Myocyte (in vitro differentiated cells): ENCODE measurements around the gene APBA1. TPM values are rescaled to one million over a fixed set of nuclear protein-coding genes. Genes with fewer than 3 reads are reported as not detected.
A peak's percentile ranks its signal among the peaks of the same experiment; 100 is the strongest.

Experiments
- DNase-seq: peaks from one replicate; pipeline ENCODE4 v3.0.0-alpha.2; 2012; ENCODE audit warnings: low read depth
- polyA plus RNA-seq: library from polyadenylated mRNA; unstranded; fragments of >200 nt; gene quantifications from one replicate; pipeline ENCODE4 v1.2.1, GENCODE V29; 2012; ENCODE audit warnings: missing spikeins
- total RNA-seq: library from RNA; depleted of rRNA; stranded (reverse); fragments of >200 nt; gene quantifications from 2 replicates; pipeline ENCODE4 v1.2.3, GENCODE V29; 2014

Gene APBA1
- 2.9 and 4.0 TPM in 2 replicates for total RNA-seq
- 4.8 TPM for polyA plus RNA-seq

- peak; percentile 71 for DNase-seq
Measured at GRCh38 chr9:69671879-69672595, at the start of gene APBA1. TSS of gene APBA1 (minus strand) at chr9:69672371.

- DNase-seq, result no peak
Measured at GRCh38 chr9:69719983-69720382, 47.8 kb upstream of the APBA1 start.

GRCh38 chr9:69719367-69719766 lies 47.2 kb upstream of the APBA1 start:
- no peak for DNase-seq

GRCh38 chr9:69718218-69718617 lies 46.0 kb upstream of the APBA1 start:
- no peak for DNase-seq

GRCh38 chr9:69715825-69716224 lies 43.7 kb upstream of the APBA1 start:
- DNase-seq, result no peak

- DNase-seq, result no peak
Measured at GRCh38 chr9:69715096-69715495, 42.9 kb upstream of the APBA1 start.

- no peak for DNase-seq
Measured at GRCh38 chr9:69697475-69697874, 25.3 kb upstream of the APBA1 start.

GRCh38 chr9:69696802-69697201 lies 24.6 kb upstream of the APBA1 start:
- peak; percentile 12 for DNase-seq

GRCh38 chr9:69689991-69690538 lies 17.9 kb upstream of the APBA1 start:
- DNase-seq, result no peak

- no peak for DNase-seq
Measured at GRCh38 chr9:69683927-69684326, 11.8 kb upstream of the APBA1 start.

GRCh38 chr9:69678843-69679538 lies 6.8 kb upstream of the APBA1 start:
- DNase-seq, result no peak

GRCh38 chr9:69677931-69678330 lies 5.8 kb upstream of the APBA1 start:
- DNase-seq, result no peak

- no peak for DNase-seq
Measured at GRCh38 chr9:69675563-69675962, 3.4 kb upstream of the APBA1 start.

GRCh38 chr9:69674716-69675438 lies 2.7 kb upstream of the APBA1 start:
- peak; percentile 24 for DNase-seq

GRCh38 chr9:69674112-69674685 lies 2.0 kb upstream of the APBA1 start:
- no peak for DNase-seq

- DNase-seq, result no peak
Measured at GRCh38 chr9:69673311-69673640, 1.1 kb upstream of the APBA1 start.

GRCh38 chr9:69672596-69673310 lies 582 bp upstream of the APBA1 start:
- peak; percentile 91 for DNase-seq

- no peak for DNase-seq
Measured at GRCh38 chr9:69671311-69671878, 776 bp downstream of the APBA1 start.

GRCh38 chr9:69667306-69667705 lies 4.9 kb downstream of the APBA1 start:
- no peak for DNase-seq

GRCh38 chr9:69660304-69660703 lies 11.9 kb downstream of the APBA1 start:
- DNase-seq, result no peak
